ENCODE results near the gene MXD1.
"Not testable (repeated sequence)": the region's sequence is repeated elsewhere in the genome, so short reads cannot be mapped to it uniquely, and the experiment has no call there.

The MXD1 gene, protein sequence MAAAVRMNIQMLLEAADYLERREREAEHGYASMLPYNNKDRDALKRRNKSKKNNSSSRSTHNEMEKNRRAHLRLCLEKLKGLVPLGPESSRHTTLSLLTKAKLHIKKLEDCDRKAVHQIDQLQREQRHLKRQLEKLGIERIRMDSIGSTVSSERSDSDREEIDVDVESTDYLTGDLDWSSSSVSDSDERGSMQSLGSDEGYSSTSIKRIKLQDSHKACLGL

DNA sequence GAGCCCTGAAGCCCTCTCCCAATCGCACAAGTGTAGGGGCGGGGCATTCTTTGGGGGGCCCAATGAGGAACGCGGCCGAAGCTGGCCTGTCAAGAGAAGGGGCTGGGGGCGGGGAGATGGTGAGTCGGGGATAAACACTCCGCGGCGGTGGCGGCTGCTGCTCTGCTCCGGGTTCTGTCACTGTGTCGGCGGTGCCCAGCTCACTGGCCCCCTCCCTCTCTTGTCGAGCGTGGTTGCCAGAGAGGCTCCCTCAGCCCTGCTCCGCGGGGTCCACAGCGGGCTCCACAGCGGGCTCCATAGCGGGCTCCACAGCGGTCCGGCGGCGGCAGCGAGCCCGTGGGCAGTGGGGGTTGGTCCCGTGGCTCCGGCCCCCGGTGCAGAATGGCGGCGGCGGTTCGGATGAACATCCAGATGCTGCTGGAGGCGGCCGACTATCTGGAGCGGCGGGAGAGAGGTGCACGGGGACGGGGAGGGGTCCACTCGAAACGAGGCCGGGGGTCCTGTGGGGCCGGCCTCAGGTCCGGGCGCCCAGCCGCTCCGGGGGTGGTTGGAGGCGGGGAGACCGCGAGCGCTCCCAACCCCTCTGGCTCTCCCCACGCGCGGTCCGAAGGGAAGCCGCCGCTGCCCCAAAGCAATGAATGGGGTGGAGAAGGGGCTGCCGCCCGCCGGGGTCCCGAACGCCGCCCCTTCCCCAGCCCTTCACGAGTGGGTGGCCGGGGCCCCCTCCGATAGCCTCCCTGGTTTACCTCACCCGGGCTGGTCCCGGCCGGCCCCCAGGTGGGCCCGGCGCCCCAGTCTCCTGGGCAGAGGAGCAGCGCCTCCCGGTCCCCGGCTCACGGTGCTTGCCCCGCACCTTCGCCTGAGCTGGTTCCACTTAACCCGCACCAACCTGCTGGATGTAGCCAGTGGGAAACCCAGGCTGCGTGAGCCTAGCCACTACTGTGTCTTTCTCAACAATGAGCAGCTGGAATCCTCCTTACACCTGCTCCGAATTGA, at the start of gene MXD1:
Gene MXD1 (plus strand): TSS at position 160 of the 996 bp plus-strand sequence. CDS start 222 bp downstream, at position 382.
- peak in 12 of 51 donors; percentile 25 to 100 (median 46) for DNase-seq

DNA sequence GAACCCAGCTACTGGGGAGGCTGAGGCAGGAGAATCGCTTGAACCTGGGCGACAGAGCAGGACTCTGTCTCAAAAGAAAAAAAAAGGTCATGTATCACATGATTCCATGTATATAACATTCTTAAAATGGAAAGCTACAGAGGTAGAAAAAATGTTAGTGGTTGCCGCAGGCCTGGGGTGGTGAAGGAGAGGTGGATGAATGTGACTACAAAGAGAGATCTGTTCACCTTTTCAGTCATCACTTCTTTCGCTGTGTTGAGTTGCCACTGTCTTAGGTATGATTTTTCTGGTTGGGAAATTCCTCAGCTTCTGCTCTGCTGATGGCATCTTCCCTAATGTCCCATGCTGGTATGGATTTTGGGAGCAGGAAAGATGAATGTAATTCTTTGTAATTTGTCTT, 26.5 kb upstream of the MXD1 start:
- DNase-seq = no peak

DNA sequence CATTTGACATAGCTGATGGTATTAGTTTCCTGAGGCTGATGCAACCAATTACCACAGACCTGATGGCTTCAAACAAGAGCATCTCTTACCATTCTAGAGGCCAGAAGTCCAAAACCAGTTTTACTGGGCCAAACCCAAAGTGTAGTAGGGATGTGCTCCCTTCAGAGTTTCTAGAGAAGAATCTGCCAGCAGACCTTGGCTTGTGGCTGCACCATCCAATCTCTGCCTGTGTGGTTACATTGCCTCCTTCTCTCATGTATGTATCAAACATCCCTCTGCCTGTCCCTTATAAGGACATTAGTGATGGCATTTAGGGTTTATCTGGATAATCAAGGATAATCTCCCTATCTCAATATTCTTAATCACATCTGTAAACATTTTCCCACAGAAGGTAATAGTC, 25.6 kb upstream of the MXD1 start:
- DNase-seq = no peak

DNA sequence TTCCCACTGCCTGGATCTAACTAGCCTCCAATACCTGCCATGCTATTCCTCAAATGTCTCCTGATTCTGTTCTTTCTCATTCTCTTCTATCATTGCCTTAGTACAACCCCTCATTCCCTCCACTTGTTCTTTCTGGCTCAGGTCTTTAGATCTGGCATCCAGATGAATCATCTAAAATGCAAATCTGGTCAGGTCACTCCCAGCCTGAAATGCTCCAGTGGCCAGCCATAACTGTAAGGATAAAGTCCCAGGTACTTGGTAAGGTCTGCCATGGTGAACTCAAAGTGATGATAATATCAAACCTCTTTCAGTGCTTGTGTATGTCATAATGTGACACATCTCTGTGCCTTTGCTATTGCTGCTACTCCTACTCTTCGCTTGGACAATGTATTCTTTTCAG, 24.0 kb upstream of the MXD1 start:
- no peak for DNase-seq

DNA sequence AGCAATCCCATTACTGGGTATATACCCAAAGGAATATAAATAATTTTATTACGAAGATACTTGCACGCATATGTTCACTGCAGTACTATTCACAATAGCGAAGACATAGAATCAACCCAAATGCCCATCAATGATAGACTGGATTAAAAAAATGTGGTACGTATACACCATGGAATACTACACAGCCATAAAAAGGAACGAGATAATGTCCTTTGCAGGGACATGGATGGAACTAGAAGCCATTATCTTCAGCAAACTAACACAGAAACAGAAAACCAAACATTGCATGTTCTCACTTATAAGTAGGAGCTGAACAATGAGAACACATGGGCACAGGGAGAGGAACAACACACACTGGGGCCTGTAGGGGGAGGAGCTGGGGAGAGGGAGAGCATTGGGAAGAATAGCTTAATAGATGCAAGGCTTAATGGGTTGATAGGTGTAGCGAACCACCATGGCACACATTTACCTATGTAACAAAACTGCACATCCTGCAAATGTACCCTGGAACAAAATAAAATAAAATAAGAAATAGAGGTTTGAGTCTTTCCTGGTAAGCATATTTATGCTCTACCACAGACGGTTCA, 22.0 kb upstream of the MXD1 start:
- not testable (repeated sequence) for DNase-seq

DNA sequence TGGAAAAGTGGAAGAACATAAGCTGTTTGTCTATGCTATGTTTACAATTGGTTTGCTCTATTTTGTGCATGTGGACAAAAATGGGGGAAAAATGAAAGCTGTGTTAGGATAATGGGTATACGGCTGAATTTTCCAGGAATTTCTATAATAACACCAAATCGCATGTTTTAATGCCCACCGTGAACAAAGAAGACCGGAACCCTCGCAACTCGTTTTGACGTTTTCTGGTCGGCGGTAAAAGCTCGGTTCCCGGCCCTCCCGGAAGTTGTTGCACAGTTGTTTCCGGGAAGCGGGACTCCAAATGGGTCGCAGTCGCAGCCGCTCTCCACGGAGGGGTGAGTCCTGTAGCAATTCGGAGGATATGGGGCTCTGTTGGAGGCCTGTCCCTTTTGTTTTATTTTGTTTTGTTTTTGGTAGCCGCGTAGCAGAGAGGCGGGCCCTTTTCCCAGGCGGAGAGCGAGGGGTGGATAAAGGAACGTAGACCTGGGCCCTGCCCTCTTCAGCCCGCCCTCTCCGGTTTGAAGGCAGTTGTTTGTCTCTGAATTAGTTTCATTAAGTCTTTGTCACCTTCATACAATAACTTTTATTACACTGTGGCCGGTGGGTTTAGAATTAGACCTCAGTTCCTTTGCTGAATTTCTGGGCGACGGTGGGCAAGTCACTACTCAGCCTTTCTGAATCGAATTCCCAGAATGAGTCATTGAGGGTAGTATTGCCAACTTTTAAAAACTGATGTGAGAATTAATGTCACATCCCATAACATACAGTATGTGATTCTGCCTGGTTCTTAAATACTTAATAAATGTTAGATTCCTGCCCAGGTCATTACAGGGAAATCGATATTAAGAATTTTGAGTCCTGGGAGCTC, 21.0 kb upstream of the MXD1 start, which contains the start of gene SNRNP27:
Gene SNRNP27 (plus strand): TSS at position 273 of the 868 bp plus-strand sequence. CDS start 29 bp downstream, at position 302.
- peak; percentile 22 to 86 (median 65) for DNase-seq

DNA sequence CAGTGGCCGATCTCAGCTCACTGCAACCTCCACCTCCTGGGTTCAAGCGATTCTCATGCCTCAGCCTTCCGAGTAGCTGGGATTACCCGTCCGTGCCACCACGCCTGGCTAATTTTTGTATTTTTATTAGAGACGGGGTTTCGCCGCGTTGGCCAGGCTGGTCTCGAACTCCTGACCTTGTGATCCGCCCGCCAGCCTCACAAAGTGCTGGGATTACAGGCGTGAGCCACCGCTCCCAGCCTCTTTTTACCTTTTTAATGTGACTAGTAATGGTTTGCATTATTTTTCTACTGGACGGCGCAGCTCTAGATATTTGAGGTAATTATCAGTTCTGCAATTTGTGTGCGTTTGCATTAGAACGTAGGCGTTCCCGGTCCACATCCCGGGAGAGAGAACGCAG, 20.2 kb upstream of the MXD1 start:
- DNase-seq = not testable (repeated sequence)

DNA sequence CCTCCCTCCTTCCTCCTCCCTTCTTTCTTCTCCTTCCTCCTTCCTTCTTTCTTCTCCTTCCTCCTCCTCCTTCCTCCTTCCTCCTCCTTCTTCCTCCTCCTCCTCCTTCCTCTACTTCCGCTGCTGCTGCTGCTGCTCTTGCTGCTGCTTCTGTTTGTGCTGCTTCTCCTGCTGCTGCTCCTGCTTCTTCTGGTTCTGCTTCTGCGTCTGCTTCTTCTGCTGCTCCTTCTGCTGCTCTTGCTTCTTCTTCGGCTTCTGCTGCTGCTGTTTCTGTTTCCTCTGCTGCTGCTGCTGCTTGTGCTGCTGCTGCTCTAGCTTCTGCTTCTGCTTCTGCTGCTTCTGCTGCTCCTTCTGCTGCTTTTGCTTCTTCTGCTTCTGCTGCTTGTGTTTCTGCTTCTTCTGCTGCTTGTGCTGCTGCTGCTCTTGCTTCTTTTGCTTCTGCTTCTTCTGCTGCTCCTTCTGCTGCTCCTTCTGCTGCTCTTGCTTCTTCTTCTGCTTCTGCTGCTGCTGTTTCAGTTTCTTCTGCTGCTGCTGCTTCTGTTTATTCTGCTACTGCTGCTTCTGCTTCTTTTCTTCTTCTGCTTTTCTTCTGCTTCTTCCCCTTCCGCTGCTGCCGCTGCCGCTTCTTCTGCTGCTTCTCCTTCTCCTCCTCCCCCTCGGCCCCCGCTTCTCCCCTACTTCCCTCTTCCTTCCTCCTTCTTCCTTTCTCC, 12.5 kb upstream of the MXD1 start:
- DNase-seq = peak in 1 of 51 donors; percentile 22

DNA sequence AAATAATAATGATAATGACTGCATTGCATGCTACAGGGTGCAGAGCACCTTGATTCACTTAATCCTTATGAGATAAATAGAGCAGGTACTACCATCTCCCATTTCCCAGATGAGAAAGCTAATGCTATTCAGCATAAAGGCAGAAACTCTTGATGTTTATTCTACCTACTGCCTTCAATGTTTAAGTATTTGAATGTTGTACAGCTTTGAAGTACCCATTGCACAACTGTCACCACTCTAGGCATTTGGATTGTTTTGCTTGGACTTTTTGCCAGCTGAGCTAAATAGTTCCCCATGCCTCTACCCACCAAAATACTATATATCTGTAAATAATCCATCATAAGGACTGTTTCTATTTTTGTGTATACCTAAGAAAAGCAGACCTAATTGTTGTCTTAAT, 7.7 kb upstream of the MXD1 start:
- DNase-seq = no peak

DNA sequence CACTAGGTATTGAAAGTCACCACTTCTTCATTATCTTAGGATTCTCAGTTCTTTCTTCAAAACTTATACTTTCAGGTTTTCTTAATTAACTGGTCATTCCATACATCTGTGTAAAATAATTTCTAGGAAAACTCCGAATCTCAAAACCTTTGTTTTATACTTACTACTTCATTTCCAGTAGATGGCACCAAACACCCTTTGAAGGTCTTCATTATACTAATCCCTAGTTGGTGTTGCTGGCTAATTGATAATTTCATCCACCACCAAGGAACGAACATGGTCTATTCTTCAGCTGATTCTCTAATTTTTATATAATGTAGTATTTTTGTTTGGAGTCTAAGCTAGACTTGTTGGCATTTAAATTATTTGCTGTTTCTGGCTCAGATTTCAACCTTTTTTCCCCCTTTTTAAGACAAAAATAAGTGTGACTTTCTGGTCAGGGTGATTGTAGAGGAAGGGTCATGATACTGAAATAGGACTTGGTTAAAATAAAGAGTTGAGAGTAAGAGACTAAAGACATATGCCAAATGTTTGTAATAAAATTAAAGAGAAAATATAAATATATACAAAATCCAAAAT, 2.8 kb upstream of the MXD1 start:
- peak in 2 of 51 donors; percentile 28 to 69 for DNase-seq

DNA sequence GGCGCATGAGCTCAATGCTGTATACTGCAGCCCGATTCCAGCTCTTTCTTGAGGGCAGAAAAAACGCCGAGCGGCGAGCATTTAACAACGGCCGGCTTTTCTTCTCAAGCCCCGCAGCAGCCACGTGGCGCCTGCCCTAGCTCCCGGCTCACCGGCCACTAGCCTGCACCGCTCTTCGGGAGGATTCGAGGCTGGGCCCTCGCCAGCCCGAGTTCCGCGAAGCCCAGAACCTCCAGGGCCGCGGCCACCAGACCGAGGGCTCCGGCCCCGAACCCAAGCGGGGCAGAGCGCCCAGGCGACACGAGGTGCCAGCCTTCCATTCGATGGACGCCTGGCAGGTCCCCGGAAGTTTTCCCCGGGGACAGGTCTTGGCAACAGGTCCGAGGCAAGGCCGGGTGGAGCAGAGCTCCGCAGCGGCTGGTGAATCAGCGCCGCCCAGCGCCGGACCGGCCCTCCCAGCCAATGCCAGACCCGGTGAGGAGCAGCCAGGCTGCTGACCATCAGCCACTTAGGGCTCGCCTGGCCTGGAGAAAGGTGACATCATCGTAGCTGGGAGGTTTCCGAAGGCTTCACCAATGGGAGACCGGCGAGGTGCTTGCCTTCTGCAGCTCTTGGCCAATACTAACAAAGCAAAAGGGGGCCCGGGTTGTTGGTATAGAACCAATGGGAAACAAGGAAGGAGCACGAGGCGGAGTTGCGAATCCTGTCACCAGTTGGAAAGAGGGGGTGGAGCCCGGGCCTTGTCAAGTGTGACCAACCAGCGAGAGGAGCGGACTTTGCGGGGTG, 552 bp upstream of the MXD1 start:
- peak; percentile 75 to 100 (median 100) for DNase-seq

DNA sequence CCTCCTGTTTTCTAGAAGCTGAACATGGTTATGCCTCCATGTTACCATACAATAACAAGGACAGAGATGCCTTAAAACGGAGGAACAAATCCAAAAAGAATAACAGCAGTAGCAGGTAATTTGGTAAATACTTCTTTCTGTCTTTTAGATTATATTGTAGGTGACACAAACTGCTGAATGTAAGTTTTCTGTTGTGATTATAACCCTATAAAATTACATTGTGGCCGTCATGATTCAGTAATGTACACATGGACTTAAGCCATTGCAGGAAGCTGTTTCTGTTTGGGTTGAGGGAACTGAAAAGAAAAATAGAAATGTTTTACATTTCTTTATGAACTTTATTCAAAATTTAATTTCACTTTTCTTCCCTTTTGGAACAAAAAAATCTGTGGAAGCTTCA, 1.2 kb downstream of the MXD1 start:
- no peak for DNase-seq

DNA sequence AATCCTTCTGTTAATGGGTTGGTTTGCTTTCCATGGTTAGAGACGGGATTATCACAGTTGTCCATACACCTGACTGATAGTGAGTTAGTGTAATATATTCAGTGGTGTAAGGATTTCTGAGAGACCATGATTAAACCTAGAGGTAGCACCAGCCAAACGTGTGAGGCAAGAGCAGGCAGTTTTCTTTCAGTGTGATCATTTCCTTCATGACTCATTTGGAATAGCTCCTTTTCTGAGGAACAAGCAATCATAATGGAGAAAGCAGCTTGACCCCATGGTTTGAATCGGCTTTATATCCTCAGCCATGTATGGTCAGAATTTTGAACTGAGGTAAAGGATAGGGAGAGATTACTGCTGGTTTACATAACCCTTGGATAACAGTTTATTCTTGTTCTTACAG, 2.9 kb downstream of the MXD1 start:
- DNase-seq = peak in 1 of 51 donors; percentile 12

DNA sequence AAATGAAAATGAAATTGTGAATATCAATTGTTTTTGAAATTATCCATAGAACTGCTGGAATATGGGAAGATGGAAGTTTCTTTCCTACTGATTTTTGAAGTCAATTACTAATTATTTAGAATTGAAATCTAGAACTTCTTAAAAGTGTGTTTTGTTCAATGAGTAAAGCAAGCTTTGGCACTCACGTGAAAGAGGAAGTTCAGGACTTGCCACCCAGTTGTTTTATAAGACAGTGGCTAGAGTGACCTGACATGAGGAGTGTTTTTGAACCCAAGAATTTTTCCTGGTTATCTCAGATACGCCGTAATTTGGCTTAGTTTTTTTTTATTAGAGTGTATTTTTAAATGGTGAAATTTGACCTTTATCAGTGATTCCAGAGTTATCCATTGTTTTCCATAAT, 3.5 kb downstream of the MXD1 start:
- DNase-seq = no peak

DNA sequence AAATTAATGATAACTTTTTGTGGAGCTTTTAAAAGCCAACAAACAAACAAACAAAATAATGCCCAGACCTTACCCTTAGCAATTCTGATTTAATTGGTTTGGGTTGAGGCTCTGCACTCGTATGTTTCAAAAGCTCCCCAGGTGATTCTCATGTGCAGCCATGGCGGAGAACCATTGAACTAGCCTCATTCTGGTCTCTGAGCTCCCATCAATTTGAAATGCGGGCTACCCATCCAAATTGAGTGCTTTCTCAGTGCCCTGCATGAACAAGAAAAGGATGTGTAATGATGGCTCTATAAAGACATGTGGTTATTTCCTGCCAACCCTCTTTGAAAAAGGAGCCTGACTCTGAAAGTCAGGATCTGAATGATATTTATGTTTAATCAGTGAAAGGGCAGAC, 8.2 kb downstream of the MXD1 start:
- DNase-seq = no peak

DNA sequence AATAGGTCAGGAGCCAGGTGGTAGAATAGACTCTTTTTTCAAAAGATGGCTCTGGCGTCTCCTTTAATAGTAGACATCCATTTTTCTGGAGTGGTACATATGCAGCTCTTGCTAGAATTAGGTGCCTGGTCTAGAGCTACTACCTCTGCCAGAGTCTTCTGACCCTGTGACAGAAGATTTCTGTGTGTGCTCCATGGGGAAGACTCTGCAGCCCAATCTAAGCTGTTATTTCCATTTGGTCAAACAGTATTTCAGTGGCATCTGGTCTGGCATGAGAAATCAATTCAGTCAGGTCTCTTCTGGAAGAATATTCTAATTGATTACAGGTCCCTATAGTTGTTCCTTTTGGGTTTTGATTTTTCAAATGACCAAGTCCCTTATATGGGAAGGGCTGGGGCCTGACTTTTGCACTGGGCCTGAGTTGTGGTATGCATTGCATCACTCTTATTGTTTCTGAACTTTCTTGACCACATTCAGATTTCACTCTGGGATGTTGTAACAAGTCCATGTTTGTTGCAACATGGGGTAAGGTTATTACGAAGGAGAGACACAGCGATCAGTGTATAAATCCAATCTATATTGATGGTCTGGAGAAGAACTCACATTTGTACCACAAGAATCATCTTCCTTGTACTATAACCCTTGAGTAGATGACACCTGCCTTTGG, 12.1 kb downstream of the MXD1 start:
- DNase-seq = no peak

DNA sequence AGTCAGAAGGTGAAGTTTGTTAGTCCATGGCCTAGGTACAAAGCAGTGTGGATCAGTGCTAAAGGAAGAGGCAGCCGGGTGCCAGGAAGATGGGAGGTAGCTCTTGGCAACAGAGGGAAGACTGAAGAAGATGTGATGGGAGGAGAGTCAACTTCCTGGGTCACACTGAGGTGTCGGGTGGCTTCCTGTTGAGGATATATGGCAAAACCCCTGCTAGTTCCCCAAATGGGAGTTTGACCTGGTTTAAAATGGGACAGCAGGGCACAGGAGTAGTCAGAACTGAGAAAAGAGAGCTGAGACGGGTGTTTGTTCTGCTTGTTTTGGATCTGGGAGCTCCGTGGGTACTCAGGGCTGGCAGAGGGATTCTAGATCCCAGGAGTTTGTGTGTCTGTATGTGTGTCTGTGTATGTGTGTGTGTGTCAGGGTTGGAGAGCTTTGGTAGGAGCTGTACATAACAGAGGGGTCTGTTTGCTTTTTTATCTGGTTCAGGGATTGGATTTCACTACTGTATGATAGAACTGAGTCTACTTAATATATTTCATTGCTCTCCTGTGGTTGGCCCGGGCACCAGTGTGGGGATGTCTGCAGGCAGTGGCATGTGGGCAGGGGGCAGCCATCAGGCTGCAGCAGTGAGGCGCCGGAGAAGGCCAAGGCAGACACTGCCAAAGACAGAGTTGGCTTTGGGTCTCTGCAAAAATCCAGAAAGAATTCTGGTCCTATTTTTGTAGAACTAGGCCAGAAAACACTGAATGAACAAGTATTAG, 17.1 kb downstream of the MXD1 start:
- peak in 8 of 51 donors; percentile 17 to 37 (median 23) for DNase-seq

DNA sequence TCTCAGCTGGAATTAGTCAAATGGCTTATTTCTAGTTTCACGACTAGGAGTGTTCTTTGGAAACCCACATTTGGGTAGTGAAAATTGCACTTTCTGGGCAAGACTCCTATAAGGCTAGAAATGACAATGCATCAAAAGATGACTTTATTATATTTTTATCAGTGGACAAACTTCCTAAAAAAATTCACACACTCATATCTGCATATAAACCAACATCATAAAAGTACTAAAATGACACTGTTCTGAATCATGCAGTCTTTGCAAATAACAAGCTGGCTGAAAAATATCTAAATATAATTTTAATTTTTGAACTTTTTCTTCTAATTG, 17.6 kb downstream of the MXD1 start:
- DNase-seq = no peak

Measured in hypothalamus (tissue), 51 donors.